MM.1S (cell line): ENCODE results near the gene ANKMY2.

Experiments
- CTCF ChIP-seq: fragments of 300-600 bp; sonication (generic); IDR thresholded peaks from 2 replicates; pipeline ENCODE4 v1.5.1; 2016; ENCODE audit warnings: antibody characterized with exemption, low read length, mixed read lengths
- EZH2 ChIP-seq: fragments of 300-600 bp; sonication (generic); optimal IDR thresholded peaks from 2 replicates; pipeline ENCODE3; 2017; ENCODE audit warnings: low read depth, mild to moderate bottlenecking, antibody characterized with exemption, low read length, mixed read lengths
- EZH2phosphoT487 ChIP-seq: fragments of 300-600 bp; sonication (generic); IDR thresholded peaks from 2 replicates; pipeline ENCODE4 v1.6.1; 2018; ENCODE audit warnings: antibody characterized with exemption, low read length

- TF ChIP-seq CTCF = no peak
- TF ChIP-seq EZH2 = no peak
- TF ChIP-seq EZH2phosphoT487 = no peak
Measured at GRCh38 chr7:16603633-16604032, 41.9 kb downstream of the ANKMY2 start.
